Fibroblast of mammary gland (primary cell): ENCODE measurements around the gene CDC14B.

ENCODE experiments used
- DNase-seq: peaks from one replicate; pipeline ENCODE4 v3.0.0-alpha.2; 2010; ENCODE audit warnings: low read depth
- H3K4me3 ChIP-seq: 2 replicates; pipeline ENCODE4 v1.5.1; 2011; ENCODE audit warnings: low read depth, mild to moderate bottlenecking, low read length, moderate library complexity; ENCODE audit not compliant: control insufficient read depth
- CTCF ChIP-seq: conservative IDR thresholded peaks from 2 replicates; pipeline ENCODE4 v1.5.1; 2011; ENCODE audit warnings: low read depth, low read length, inconsistent platforms; ENCODE audit not compliant: control insufficient read depth, insufficient read depth

Gene CDC14B

GRCh38 chr9:96461336-96461735 is 158.3 kb downstream of the CDC14B start:
- no peak overlapping the region for H3K4me3 ChIP-seq
- TF ChIP-seq CTCF = no peak
- no peak for DNase-seq

- no peak overlapping the region for H3K4me3 ChIP-seq
- DNase-seq = peak; percentile 83
- TF ChIP-seq CTCF = no peak
Observed at GRCh38 chr9:96460882-96461281, 158.8 kb downstream of the CDC14B start.

GRCh38 chr9:96460470-96460869 is 159.2 kb downstream of the CDC14B start:
- peak; percentile 84 for DNase-seq
- no peak overlapping the region for H3K4me3 ChIP-seq

GRCh38 chr9:96459268-96460007 is 160.2 kb downstream of the CDC14B start:
- no peak for TF ChIP-seq CTCF
- DNase-seq = no peak
- no peak overlapping the region for H3K4me3 ChIP-seq

More at GRCh38 chr9:96460470-96460869, 159.2 kb downstream of the CDC14B start:
- no peak for TF ChIP-seq CTCF

GRCh38 chr9:96458226-96458625 is 161.4 kb downstream of the CDC14B start:
- no peak for DNase-seq
- TF ChIP-seq CTCF = no peak
- no peak overlapping the region for H3K4me3 ChIP-seq

- H3K4me3 ChIP-seq = no peak overlapping the region
- DNase-seq = no peak
- TF ChIP-seq CTCF = no peak
Observed at GRCh38 chr9:96457266-96457665, 162.4 kb downstream of the CDC14B start.

- H3K4me3 ChIP-seq = no peak overlapping the region
- peak; percentile 80 for TF ChIP-seq CTCF
- peak; percentile 70 for DNase-seq
Observed at GRCh38 chr9:96453625-96454024, 166.0 kb downstream of the CDC14B start.
